ENCODE measurements around the gene NPAS2.

GRCh38 chr2:100833331-100833730, 13.4 kb downstream of the NPAS2 start:
- no peak for TF ChIP-seq CTCF (conservative IDR thresholded peaks at IDR 0.05 in 1 of 2, IDR thresholded peaks at IDR 0.05 in 1 of 2; ENCODE audit: low read depth in 1 of 2, low read length in 2 of 2)
- TF ChIP-seq EZH2 (IDR thresholded peaks at IDR 0.05; ENCODE audit: low read length, missing control alignments): no peak
